Stimulated activated CD4-positive, alpha-beta T cell treated with anti-CD3 and anti-CD28 coated beads, Interleukin-4, amount 100 ng/mL, for 4 hours (primary cell): ENCODE results near the gene FRMD5.

Source experiments
- DNase-seq, 2 experiments: peaks; one replicate each; pipeline ENCODE4 v3.0.0-alpha.2; 2020

Gene FRMD5

GRCh38 chr15:43919540-43920253 is 275.4 kb downstream of the FRMD5 start:
- no peak for DNase-seq

- DNase-seq, result no peak
Measured at GRCh38 chr15:43918717-43919116, 276.4 kb downstream of the FRMD5 start.

GRCh38 chr15:43916326-43916660 is 278.8 kb downstream of the FRMD5 start:
- DNase-seq, result no peak

GRCh38 chr15:43915631-43916325 is 279.3 kb downstream of the FRMD5 start:
- no peak for DNase-seq

- no peak for DNase-seq
Measured at GRCh38 chr15:43913941-43914340, 281.1 kb downstream of the FRMD5 start.

- no peak for DNase-seq
Measured at GRCh38 chr15:43913026-43913780, 281.9 kb downstream of the FRMD5 start.

- no peak for DNase-seq
Measured at GRCh38 chr15:43912208-43912607, 282.9 kb downstream of the FRMD5 start.

- DNase-seq, result no peak
Measured at GRCh38 chr15:43911235-43911781, 283.8 kb downstream of the FRMD5 start.

- DNase-seq, result no peak
Measured at GRCh38 chr15:43908516-43909050, 286.5 kb downstream of the FRMD5 start.

GRCh38 chr15:43905755-43906154 is 289.3 kb downstream of the FRMD5 start:
- no peak for DNase-seq

- peak; percentile 5 to 21 for DNase-seq
Measured at GRCh38 chr15:43903864-43904290, 291.2 kb downstream of the FRMD5 start.

GRCh38 chr15:43901495-43901894 is 293.6 kb downstream of the FRMD5 start:
- no peak for DNase-seq

- DNase-seq, result no peak
Measured at GRCh38 chr15:43900996-43901395, 294.1 kb downstream of the FRMD5 start.

- DNase-seq, result no peak
Measured at GRCh38 chr15:43899928-43900327, 295.1 kb downstream of the FRMD5 start.

- DNase-seq, result no peak
Measured at GRCh38 chr15:43898891-43899290, 296.2 kb downstream of the FRMD5 start.

GRCh38 chr15:43896543-43896942 is 298.5 kb downstream of the FRMD5 start:
- DNase-seq, result no peak

- DNase-seq, result no peak
Measured at GRCh38 chr15:43895586-43895985, 299.5 kb downstream of the FRMD5 start.

- no peak for DNase-seq
Measured at GRCh38 chr15:43893956-43894355, 301.1 kb downstream of the FRMD5 start.

GRCh38 chr15:43889042-43889441 is 306.0 kb downstream of the FRMD5 start:
- DNase-seq, result no peak

- DNase-seq, result no peak
Measured at GRCh38 chr15:43887901-43888300, 307.2 kb downstream of the FRMD5 start.

GRCh38 chr15:43886558-43886957 is 308.5 kb downstream of the FRMD5 start:
- DNase-seq, result no peak

- DNase-seq, result no peak
Measured at GRCh38 chr15:43883571-43883970, 311.5 kb downstream of the FRMD5 start.

- DNase-seq, result no peak
Measured at GRCh38 chr15:43881944-43882343, 313.1 kb downstream of the FRMD5 start.
